ENCODE results near the gene HOXA3.

- no peak for TF ChIP-seq ZNF274 (IDR thresholded peaks at IDR 0.05; ENCODE audit: borderline replicate concordance, extremely low read depth, low read length)
- TF ChIP-seq EZH2 (IDR thresholded peaks at IDR 0.05; ENCODE audit: low read depth, low read length, severe bottlenecking): peak; percentile 98
Observed at GRCh38 chr7:27108390-27109127, 43.8 kb downstream of the HOXA3 start.
